Esophagus muscularis mucosa (tissue), 3 donors: ENCODE data around the gene MSANTD3.

Experiments used
- EP300 ChIP-seq: sonication (generic); formaldehyde crosslinking; IDR thresholded peaks from one replicate; pipeline ENCODE4 v1.6.1; 2017; ENCODE audit warnings: antibody characterized with exemption
- TF ChIP-seq, protein P1 (sequence below), 3 experiments: fragments of 200-600 bp in 2 of 3; fragments of 450-650 bp in 1 of 3; sonication (generic) in 2 of 3; IDR thresholded peaks; one replicate each; pipeline ENCODE4 v1.5.1; 2017 to 2019; ENCODE audit warnings: antibody characterized with exemption in 3 of 3, mild to moderate bottlenecking in 2 of 3, moderate library complexity in 1 of 3

DNA sequence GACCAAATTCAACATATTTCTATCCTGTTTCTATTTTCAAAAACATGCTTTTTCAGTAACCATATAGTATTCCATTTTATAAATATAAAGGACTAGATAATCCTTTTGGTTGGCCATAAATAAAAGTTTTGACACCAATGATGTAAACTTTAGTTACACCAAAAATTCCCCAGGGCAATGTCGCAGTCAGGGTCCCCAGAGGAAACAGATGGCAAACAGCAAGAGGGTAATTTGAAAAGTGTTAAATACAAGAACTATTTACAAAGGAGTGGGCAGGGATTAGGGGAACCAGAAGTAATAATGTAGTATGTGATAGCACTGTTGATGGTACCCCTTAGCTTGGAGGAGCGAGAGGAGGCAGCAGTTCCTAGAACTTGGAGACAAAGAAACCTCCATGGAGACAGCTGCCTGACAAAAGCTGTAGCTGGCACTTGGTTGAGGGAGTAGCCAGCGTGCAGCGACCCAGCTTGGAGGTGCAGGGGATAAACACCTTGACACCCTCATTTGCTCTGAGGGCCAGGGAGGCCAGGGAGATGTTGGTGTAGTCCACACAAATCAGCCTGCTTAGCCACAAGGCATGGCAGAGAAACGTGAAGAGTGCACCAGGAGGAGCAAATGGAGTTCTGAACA lies 18.3 kb upstream of the MSANTD3 start:
- TF ChIP-seq, protein P1, sequence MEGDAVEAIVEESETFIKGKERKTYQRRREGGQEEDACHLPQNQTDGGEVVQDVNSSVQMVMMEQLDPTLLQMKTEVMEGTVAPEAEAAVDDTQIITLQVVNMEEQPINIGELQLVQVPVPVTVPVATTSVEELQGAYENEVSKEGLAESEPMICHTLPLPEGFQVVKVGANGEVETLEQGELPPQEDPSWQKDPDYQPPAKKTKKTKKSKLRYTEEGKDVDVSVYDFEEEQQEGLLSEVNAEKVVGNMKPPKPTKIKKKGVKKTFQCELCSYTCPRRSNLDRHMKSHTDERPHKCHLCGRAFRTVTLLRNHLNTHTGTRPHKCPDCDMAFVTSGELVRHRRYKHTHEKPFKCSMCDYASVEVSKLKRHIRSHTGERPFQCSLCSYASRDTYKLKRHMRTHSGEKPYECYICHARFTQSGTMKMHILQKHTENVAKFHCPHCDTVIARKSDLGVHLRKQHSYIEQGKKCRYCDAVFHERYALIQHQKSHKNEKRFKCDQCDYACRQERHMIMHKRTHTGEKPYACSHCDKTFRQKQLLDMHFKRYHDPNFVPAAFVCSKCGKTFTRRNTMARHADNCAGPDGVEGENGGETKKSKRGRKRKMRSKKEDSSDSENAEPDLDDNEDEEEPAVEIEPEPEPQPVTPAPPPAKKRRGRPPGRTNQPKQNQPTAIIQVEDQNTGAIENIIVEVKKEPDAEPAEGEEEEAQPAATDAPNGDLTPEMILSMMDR (IDR thresholded peaks at IDR 0.05), result no peak
- no peak for TF ChIP-seq EP300
